ENCODE measurements around the gene SORL1.
A peak's percentile ranks its signal among the peaks of the same experiment; 100 is the strongest.

SORL1 gene

GRCh38 chr11:121561716-121562115 lies 109.6 kb downstream of the SORL1 start:
- TF ChIP-seq, protein P1, sequence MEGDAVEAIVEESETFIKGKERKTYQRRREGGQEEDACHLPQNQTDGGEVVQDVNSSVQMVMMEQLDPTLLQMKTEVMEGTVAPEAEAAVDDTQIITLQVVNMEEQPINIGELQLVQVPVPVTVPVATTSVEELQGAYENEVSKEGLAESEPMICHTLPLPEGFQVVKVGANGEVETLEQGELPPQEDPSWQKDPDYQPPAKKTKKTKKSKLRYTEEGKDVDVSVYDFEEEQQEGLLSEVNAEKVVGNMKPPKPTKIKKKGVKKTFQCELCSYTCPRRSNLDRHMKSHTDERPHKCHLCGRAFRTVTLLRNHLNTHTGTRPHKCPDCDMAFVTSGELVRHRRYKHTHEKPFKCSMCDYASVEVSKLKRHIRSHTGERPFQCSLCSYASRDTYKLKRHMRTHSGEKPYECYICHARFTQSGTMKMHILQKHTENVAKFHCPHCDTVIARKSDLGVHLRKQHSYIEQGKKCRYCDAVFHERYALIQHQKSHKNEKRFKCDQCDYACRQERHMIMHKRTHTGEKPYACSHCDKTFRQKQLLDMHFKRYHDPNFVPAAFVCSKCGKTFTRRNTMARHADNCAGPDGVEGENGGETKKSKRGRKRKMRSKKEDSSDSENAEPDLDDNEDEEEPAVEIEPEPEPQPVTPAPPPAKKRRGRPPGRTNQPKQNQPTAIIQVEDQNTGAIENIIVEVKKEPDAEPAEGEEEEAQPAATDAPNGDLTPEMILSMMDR (IDR thresholded peaks at IDR 0.05; ENCODE audit: extremely low read depth, missing control alignments) = no peak
- DNase-seq (ENCODE audit: low spot score) = no peak

DNA sequence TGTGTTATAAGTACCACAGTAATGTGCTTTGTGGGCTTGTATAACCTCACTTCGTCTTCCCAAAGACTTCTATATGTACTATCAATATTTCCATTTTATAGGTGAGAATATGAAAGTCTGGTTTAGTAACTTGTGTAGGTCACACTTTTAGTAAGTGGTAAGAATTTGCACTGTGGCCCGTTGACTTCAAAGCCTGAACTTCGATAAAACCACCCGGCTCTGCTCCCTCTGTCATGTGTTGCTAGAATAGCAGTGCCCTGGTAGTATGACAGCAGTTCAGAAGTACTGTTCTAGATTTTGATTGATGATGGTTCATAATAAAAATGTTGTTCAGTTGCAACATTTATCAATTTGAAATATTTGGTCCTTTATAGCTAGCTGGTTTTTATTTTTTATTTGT lies 110.9 kb downstream of the SORL1 start:
- DNase-seq (ENCODE audit: low spot score) = no peak
- TF ChIP-seq, protein P1 (IDR thresholded peaks at IDR 0.05; ENCODE audit: extremely low read depth, missing control alignments) = no peak

DNA sequence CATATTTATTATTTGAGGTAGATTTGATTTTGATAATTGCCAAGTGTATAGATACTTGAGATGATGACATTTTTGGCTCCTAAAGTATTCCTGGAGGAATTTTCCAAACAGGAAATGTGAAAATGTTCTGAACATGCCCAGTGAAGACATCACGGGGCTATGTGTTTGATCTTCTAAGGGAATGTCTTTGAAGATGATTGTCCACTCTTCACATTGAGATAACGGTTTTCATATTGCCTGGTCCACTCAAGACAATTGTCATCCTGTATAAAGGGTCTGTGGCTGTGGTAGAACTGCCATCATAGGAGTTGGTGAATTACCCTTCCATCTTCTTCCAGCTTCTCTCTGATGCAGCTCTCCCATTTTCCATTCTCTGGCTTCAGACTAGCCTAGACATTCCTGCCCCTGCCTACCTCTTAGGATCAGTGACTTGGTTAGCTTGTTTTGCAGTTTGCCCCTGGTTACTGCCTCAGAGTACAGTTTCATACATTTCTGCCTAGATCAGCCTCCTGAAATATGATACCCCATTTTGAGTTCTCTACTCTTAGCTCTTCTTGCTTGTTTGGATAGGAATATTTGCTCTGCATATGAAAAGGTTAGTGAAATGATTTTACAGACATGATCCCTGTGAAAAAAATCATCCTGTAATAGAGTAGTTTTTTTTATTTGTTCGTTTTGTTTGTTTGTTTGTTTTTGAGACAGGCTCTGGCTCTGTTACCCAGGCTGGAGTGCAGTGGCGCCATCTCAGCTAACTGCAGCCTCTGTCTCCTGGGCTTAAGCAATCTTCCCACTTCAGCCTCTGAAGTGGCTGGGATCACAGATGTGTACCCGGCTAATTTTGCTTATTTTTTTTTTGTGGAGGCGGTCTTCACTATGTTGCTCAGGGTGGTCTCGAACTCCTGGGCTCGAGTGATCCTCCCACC lies 112.0 kb downstream of the SORL1 start:
- TF ChIP-seq, protein P1 (IDR thresholded peaks at IDR 0.05; ENCODE audit: extremely low read depth, missing control alignments) = no peak
- no peak for DNase-seq (ENCODE audit: low spot score)

DNA sequence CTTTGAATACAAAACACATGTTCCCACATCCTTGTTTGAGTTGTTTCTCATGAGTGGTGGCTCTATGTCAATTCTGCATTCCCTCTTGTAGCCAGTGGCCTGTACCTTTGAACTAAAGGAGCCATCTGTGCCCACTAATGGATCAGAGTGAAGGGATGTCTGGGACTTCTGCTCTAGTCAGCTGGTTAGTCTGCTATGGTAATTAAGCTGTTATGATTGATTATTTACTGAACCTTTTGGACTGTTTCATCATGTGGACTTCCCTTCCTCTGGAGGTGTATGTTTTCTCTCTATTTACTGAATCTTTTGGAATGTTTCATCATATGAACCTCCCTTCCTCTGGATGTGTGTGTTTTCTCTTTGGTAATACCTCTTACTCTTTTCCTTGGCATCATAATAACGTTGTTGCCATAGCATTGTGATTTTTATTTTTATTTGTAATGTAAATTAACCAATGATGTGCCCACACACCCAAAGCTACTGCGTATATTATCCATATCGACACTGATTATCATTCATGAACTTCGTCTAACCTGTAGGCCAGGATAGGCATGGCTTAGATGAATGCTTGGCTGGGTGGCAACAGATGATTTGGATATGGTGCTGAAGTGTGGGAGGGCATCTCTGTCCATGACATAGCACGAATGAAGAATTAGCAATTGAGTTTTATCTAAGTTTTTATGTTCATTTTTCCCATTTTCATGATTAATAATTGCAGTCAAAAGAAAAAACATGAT lies 113.0 kb downstream of the SORL1 start:
- TF ChIP-seq, protein P1 (IDR thresholded peaks at IDR 0.05; ENCODE audit: extremely low read depth, missing control alignments) = no peak
- no peak for DNase-seq (ENCODE audit: low spot score)

GRCh38 chr11:121566279-121567168 lies 114.4 kb downstream of the SORL1 start:
- DNase-seq (ENCODE audit: low spot score) = no peak
- TF ChIP-seq, protein P1 (IDR thresholded peaks at IDR 0.05; ENCODE audit: extremely low read depth, missing control alignments) = no peak

- no peak for DNase-seq (ENCODE audit: low spot score)
- TF ChIP-seq, protein P1 (IDR thresholded peaks at IDR 0.05; ENCODE audit: extremely low read depth, missing control alignments) = no peak
Measured at GRCh38 chr11:121567995-121568394, 115.9 kb downstream of the SORL1 start.

- DNase-seq (ENCODE audit: low spot score) = peak; percentile 64
Measured at GRCh38 chr11:121569332-121570299, 117.5 kb downstream of the SORL1 start.

Measured in GM20000 (cell line).